Measurements from ENCODE around the gene HOXD8.

HOXD8 gene

GRCh38 chr2:176128982-176129796 is at the start of gene HOXD8:
HOXD8 (plus strand) TSS chr2:176129705; CDS start chr2:176130367, 662 bp downstream.
- DNase-seq: no peak

GRCh38 chr2:176079831-176080539 is 49.5 kb upstream of the HOXD8 start:
- DNase-seq: no peak

- DNase-seq: no peak
Observed at GRCh38 chr2:176080540-176081375, 48.7 kb upstream of the HOXD8 start.

- DNase-seq: no peak
Observed at GRCh38 chr2:176081376-176081836, 48.1 kb upstream of the HOXD8 start.

GRCh38 chr2:176081837-176082524 is 47.5 kb upstream of the HOXD8 start:
- DNase-seq: no peak

- no peak for DNase-seq
Observed at GRCh38 chr2:176082525-176082823, 47.0 kb upstream of the HOXD8 start.

GRCh38 chr2:176082824-176083751 is 46.4 kb upstream of the HOXD8 start:
- DNase-seq: no peak

GRCh38 chr2:176083796-176084261 is 45.7 kb upstream of the HOXD8 start, which contains the start of gene EVX2:
EVX2 (minus strand) TSS chr2:176083962; CDS start chr2:176083776, 186 bp downstream.
- DNase-seq: no peak

GRCh38 chr2:176084611-176085119 is 44.8 kb upstream of the HOXD8 start:
- DNase-seq: no peak

- no peak for DNase-seq
Observed at GRCh38 chr2:176085120-176085788, 44.3 kb upstream of the HOXD8 start.

GRCh38 chr2:176085861-176086771 is 43.4 kb upstream of the HOXD8 start:
- DNase-seq: no peak

- no peak for DNase-seq
Observed at GRCh38 chr2:176087330-176088047, 42.0 kb upstream of the HOXD8 start.

- DNase-seq: no peak
Observed at GRCh38 chr2:176088048-176088936, 41.2 kb upstream of the HOXD8 start.

GRCh38 chr2:176088937-176089842 is 40.3 kb upstream of the HOXD8 start:
- DNase-seq: no peak

- no peak for DNase-seq
Observed at GRCh38 chr2:176089843-176090395, 39.6 kb upstream of the HOXD8 start.

- no peak for DNase-seq
Observed at GRCh38 chr2:176090862-176091261, 38.6 kb upstream of the HOXD8 start.

Measured in stimulated activated CD4-positive, alpha-beta T cell treated with anti-CD3 and anti-CD28 coated beads, Interleukin-4, amount 100 ng/mL, for 4 hours (primary cell).